Smooth muscle cell (in vitro differentiated cells): ENCODE data around the gene ZBTB46. TPM values are rescaled to one million over a fixed set of nuclear protein-coding genes. Genes with fewer than 3 reads are reported as not detected.

Source experiments
- DNase-seq: peaks from one replicate; lab custom pipeline; 2025; ENCODE audit not compliant: unreplicated experiment; lab: John Stamatoyannopoulos, UW
- H2AFZ ChIP-seq: fragments of 200-600 bp; sonication (generic); 2 replicates; pipeline ENCODE4 v1.6.0; 2016; ENCODE audit warnings: antibody characterized with exemption, low read depth, mild to moderate bottlenecking
- H3F3A ChIP-seq: fragments of 200-600 bp; sonication (generic); 2 replicates; pipeline ENCODE4 v1.6.0; 2017; ENCODE audit warnings: antibody characterized with exemption, low read depth
- H3K27ac ChIP-seq: fragments of 200-600 bp; sonication (generic); 2 replicates; pipeline ENCODE4 v1.5.1; 2016; ENCODE audit warnings: low read depth, mild to moderate bottlenecking
- H3K27me3 ChIP-seq: fragments of 200-600 bp; sonication (generic); 2 replicates; pipeline ENCODE4 v1.6.1; 2016; ENCODE audit warnings: low read depth, mild to moderate bottlenecking
- H3K36me3 ChIP-seq: fragments of 200-600 bp; sonication (generic); 2 replicates; pipeline ENCODE4 v1.5.1; 2016; ENCODE audit warnings: low read depth
- H3K4me1 ChIP-seq: fragments of 200-600 bp; sonication (generic); 2 replicates; pipeline ENCODE4 v1.5.1; 2016; ENCODE audit warnings: low read depth
- H3K4me2 ChIP-seq: fragments of 200-600 bp; sonication (generic); 2 replicates; pipeline ENCODE4 v1.6.0; 2016; ENCODE audit warnings: mild to moderate bottlenecking
- H3K4me3 ChIP-seq: fragments of 200-600 bp; sonication (generic); 2 replicates; pipeline ENCODE4 v1.5.1; 2016; ENCODE audit warnings: mild to moderate bottlenecking
- H3K79me2 ChIP-seq: fragments of 200-600 bp; sonication (generic); 2 replicates; pipeline ENCODE4 v1.6.0; 2016; ENCODE audit warnings: low read depth, mild to moderate bottlenecking
- H3K9ac ChIP-seq: fragments of 200-600 bp; sonication (generic); 2 replicates; pipeline ENCODE4 v1.6.0; 2016; ENCODE audit warnings: low read depth
- H3K9me3 ChIP-seq: fragments of 200-600 bp; sonication (generic); replicated peaks from 2 replicates; pipeline ENCODE4 v1.5.1; 2016; ENCODE audit warnings: low read depth
- H4K20me1 ChIP-seq: fragments of 200-600 bp; sonication (generic); 2 replicates; pipeline ENCODE4 v1.6.0; 2016; ENCODE audit warnings: low read depth
- WGBS: methylation state at CpG from one replicate; pipeline ENCODE4 v1.1.7; 2016; ENCODE audit warnings: low lambda C conversion rate; 5-methylcytosine and 5-hydroxymethylcytosine counted together
- polyA plus RNA-seq: library from polyadenylated mRNA; unstranded; fragments of >200 nt; fragmentation: Nextera tagmentation; extraction: Ambion mirVana; gene quantifications from 2 replicates; pipeline ENCODE4 v1.2.1, GENCODE V29; 2016
- small RNA-seq: library from RNA; depleted of rRNA; stranded (forward); fragments of <200 nt; gene quantifications from one replicate; pipeline ENCODE3, GENCODE V24; 2014
- total RNA-seq: library from RNA; depleted of rRNA; stranded (reverse); fragments of >200 nt; gene quantifications from 2 replicates; pipeline ENCODE4 v1.2.3, GENCODE V29; 2014
- TF ChIP-seq, protein P1 (sequence below): fragments of 200-600 bp; sonication (generic); IDR thresholded peaks from 2 replicates; pipeline ENCODE4 v1.5.1; 2017; ENCODE audit warnings: borderline replicate concordance, mild to moderate bottlenecking, antibody characterized with exemption; ENCODE audit not compliant: insufficient read depth, poor library complexity, severe bottlenecking

The ZBTB46 gene
- total and polyA plus RNA-seq, 2 experiments from 2014 or later = 2.3 to 2.7 TPM

DNA sequence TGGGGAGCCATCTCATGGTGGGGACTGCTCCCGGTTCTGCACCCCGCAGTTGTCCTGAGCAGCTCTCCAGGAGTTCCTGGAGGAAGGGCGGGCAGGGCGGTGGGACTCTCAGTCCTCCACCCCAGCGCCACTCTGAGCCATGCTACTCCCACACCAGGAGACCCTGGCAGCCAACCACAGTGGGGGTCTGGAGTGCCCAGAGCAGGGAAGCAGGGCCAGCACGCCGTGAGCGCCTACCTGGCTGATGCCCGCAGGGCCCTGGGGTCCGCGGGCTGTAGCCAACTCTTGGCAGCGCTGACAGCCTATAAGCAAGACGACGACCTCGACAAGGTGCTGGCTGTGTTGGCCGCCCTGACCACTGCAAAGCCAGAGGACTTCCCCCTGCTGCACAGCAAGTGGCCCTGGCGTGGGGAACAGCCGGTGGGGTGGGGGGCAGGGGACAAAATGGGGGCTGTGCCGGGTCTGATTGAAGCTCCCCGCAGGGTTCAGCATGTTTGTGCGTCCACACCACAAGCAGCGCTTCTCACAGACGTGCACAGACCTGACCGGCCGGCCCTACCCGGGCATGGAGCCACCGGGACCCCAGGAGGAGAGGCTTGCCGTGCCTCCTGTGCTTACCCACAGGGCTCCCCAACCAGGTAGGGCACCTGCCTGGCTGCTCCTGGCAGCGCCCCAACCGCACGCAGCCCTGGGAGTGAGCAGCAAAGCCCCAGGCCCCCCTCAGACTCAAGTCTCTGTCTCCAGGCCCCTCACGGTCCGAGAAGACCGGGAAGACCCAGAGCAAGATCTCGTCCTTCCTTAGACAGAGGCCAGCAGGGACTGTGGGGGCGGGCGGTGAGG lies 136.3 kb downstream of the ZBTB46 start:
- Histone ChIP-seq H4K20me1 (no peaks in the 10 kb centered on the region), H3K9ac (no peak overlapping the region), H3K9me3 (no peaks in the 10 kb centered on the region), H3K27ac (no peak overlapping the region), H3K36me3 (no peaks in the 10 kb centered on the region), H3K4me1 (peaks cover 20% of the 10 kb centered on the region), H3F3A (no peaks in the 10 kb centered on the region), H3K79me2 (no peaks in the 10 kb centered on the region), H3K4me3 (no peak overlapping the region), H3K27me3 (no peaks in the 10 kb centered on the region), H3K4me2 (no peak overlapping the region), H2AFZ (no peak overlapping the region)
- 95% methylated on average over 36 of the region's 37 CpGs for WGBS
- no peak for DNase-seq
- TF ChIP-seq, protein P1, sequence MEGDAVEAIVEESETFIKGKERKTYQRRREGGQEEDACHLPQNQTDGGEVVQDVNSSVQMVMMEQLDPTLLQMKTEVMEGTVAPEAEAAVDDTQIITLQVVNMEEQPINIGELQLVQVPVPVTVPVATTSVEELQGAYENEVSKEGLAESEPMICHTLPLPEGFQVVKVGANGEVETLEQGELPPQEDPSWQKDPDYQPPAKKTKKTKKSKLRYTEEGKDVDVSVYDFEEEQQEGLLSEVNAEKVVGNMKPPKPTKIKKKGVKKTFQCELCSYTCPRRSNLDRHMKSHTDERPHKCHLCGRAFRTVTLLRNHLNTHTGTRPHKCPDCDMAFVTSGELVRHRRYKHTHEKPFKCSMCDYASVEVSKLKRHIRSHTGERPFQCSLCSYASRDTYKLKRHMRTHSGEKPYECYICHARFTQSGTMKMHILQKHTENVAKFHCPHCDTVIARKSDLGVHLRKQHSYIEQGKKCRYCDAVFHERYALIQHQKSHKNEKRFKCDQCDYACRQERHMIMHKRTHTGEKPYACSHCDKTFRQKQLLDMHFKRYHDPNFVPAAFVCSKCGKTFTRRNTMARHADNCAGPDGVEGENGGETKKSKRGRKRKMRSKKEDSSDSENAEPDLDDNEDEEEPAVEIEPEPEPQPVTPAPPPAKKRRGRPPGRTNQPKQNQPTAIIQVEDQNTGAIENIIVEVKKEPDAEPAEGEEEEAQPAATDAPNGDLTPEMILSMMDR = no peak

DNA sequence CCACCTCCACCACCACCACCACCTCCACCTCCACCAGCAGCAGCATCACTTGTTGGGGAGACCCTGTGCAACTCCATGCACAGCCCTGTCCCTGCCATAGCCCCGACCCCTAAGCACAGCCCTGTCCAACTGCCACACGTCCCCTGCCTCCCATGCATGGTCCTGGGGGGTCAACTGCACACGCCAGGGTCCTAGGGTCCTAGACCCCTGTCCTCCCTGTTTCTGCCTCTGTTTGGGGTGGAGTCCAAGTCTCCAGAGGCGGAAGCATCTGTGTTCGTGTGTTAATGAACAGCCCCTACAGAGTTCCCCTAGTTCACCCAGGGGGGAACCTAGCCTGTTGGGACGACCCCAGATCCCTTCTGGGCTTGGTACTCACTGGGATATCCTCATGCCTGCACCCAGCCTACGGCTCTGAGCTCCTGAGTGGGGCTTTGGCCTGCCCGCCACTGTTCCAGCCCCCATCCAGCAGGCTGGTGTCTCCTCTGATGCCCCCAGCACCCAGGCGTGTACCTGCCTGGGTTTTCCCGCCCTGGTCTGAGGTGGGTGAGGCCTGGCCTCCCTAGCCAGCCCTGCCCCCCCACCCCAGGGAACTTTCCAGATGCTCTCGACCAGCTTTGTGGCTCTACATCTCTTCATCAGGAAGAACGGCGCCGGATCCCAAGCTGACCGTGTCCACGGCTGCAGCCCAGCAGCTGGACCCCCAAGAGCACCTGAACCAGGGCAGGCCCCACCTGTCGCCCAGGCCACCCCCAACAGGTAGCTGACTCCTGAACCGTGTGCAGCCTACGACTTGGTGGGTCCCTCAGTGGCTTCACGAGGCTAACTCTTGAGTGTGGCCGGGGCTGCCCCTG lies 137.1 kb downstream of the ZBTB46 start:
- WGBS = 98% methylated on average over 21 of the region's 21 CpGs
- DNase-seq = no peak
- no peak overlapping the region for H3K27ac ChIP-seq
- no peaks in the 10 kb centered on the region for H3K36me3 ChIP-seq
- no peak overlapping the region for H3K4me3 ChIP-seq
- H3K79me2 ChIP-seq = no peaks in the 10 kb centered on the region
- no peak overlapping the region for H3K9ac ChIP-seq
- H4K20me1 ChIP-seq = no peaks in the 10 kb centered on the region
- no peak overlapping the region for H2AFZ ChIP-seq
- peaks cover 15% of the 10 kb centered on the region for H3K4me1 ChIP-seq
- TF ChIP-seq, protein P1 = no peak
- H3K9me3 ChIP-seq = no peaks in the 10 kb centered on the region
- no peaks in the 10 kb centered on the region for H3F3A ChIP-seq
- no peaks in the 10 kb centered on the region for H3K27me3 ChIP-seq
- H3K4me2 ChIP-seq = no peak overlapping the region

Small RNAs within 50 kb of the gene (small RNA-seq; reads per million reads assigned to genes)
- gene LIME1 = 0.39 reads per million, percentile 12 among the genes with 10 or more reads in this experiment
- gene TNFRSF6B = not detected

Other genes with a start within 250 kb of the ZBTB46 start
- 8.9 and 9.7 TPM in 2 replicates for gene GMEB2, start 204.2 kb downstream of the ZBTB46 start, total RNA-seq
- gene GMEB2, start 204.2 kb downstream of the ZBTB46 start, polyA plus RNA-seq = 11.3 and 14.4 TPM in 2 replicates
- gene STMN3, start 177.8 kb downstream of the ZBTB46 start, total RNA-seq = 4.8 and 6.9 TPM in 2 replicates
- gene STMN3, start 177.8 kb downstream of the ZBTB46 start, polyA plus RNA-seq = 10.8 and 12.1 TPM in 2 replicates
- 14.2 and 33.0 TPM in 2 replicates for gene RTEL1, start 173.0 kb downstream of the ZBTB46 start, total RNA-seq
- gene RTEL1, start 173.0 kb downstream of the ZBTB46 start, polyA plus RNA-seq = 10.4 and 12.2 TPM in 2 replicates
- 9.2 and 13.1 TPM in 2 replicates for gene TNFRSF6B, start 134.6 kb downstream of the ZBTB46 start, total RNA-seq
- 13.1 and 17.1 TPM in 2 replicates for gene TNFRSF6B, start 134.6 kb downstream of the ZBTB46 start, polyA plus RNA-seq
- 11.8 and 27.4 TPM in 2 replicates for gene ARFRP1, start 123.3 kb downstream of the ZBTB46 start, total RNA-seq
- 42.3 and 51.9 TPM in 2 replicates for gene ARFRP1, start 123.3 kb downstream of the ZBTB46 start, polyA plus RNA-seq
- gene ZGPAT, start 123.2 kb downstream of the ZBTB46 start, total RNA-seq = 8.3 and 13.8 TPM in 2 replicates
- gene ZGPAT, start 123.2 kb downstream of the ZBTB46 start, polyA plus RNA-seq = 32.3 and 36.2 TPM in 2 replicates
- 2.9 and 7.2 TPM in 2 replicates for gene LIME1, start 94.6 kb downstream of the ZBTB46 start, total RNA-seq
- gene LIME1, start 94.6 kb downstream of the ZBTB46 start, polyA plus RNA-seq = 6.0 and 6.9 TPM in 2 replicates
- 24.4 and 43.7 TPM in 2 replicates for gene SLC2A4RG, start 91.5 kb downstream of the ZBTB46 start, total RNA-seq
- 45.6 and 58.4 TPM in 2 replicates for gene SLC2A4RG, start 91.5 kb downstream of the ZBTB46 start, polyA plus RNA-seq
- gene ABHD16B, start 30.2 kb upstream of the ZBTB46 start, total RNA-seq = not detected in 2 replicates
- 0.31 TPM in 1 of 2 replicates, not detected in the other for gene ABHD16B, start 30.2 kb upstream of the ZBTB46 start, polyA plus RNA-seq
- 74.0 and 74.4 TPM in 2 replicates for gene TPD52L2, start 34.0 kb upstream of the ZBTB46 start, total RNA-seq
- gene TPD52L2, start 34.0 kb upstream of the ZBTB46 start, polyA plus RNA-seq = 93.8 and 94.8 TPM in 2 replicates
- gene DNAJC5, start 63.9 kb upstream of the ZBTB46 start, total RNA-seq = 21.1 and 24.5 TPM in 2 replicates
- gene DNAJC5, start 63.9 kb upstream of the ZBTB46 start, polyA plus RNA-seq = 8.7 TPM in 2 replicates
- 12.8 and 17.2 TPM in 2 replicates for gene UCKL1, start 125.2 kb upstream of the ZBTB46 start, total RNA-seq
- gene UCKL1, start 125.2 kb upstream of the ZBTB46 start, polyA plus RNA-seq = 22.6 and 29.3 TPM in 2 replicates
- gene ZNF512B, start 138.7 kb upstream of the ZBTB46 start, total RNA-seq = 4.6 and 6.8 TPM in 2 replicates
- 5.6 and 7.7 TPM in 2 replicates for gene ZNF512B, start 138.7 kb upstream of the ZBTB46 start, polyA plus RNA-seq
- 0.13 and 0.27 TPM in 2 replicates for gene SAMD10, start 148.4 kb upstream of the ZBTB46 start, total RNA-seq
- 1.2 and 4.3 TPM in 2 replicates for gene SAMD10, start 148.4 kb upstream of the ZBTB46 start, polyA plus RNA-seq
- 33.3 and 36.5 TPM in 2 replicates for gene PRPF6, start 149.9 kb upstream of the ZBTB46 start, total RNA-seq
- gene PRPF6, start 149.9 kb upstream of the ZBTB46 start, polyA plus RNA-seq = 51.2 and 55.2 TPM in 2 replicates
- 0.09 and 2.0 TPM in 2 replicates for gene C20orf204, start 204.9 kb upstream of the ZBTB46 start, total RNA-seq
- gene C20orf204, start 204.9 kb upstream of the ZBTB46 start, polyA plus RNA-seq = 0.87 and 5.2 TPM in 2 replicates
- 0.54 and 2.9 TPM in 2 replicates for gene SOX18, start 218.4 kb upstream of the ZBTB46 start, total RNA-seq
- 9.7 and 11.3 TPM in 2 replicates for gene SOX18, start 218.4 kb upstream of the ZBTB46 start, polyA plus RNA-seq
- gene TCEA2, start 231.9 kb upstream of the ZBTB46 start, total RNA-seq = 24.9 and 41.0 TPM in 2 replicates
- 83.4 and 89.5 TPM in 2 replicates for gene TCEA2, start 231.9 kb upstream of the ZBTB46 start, polyA plus RNA-seq
- gene RGS19, start 248.3 kb upstream of the ZBTB46 start, total RNA-seq = 14.9 and 17.4 TPM in 2 replicates
- gene RGS19, start 248.3 kb upstream of the ZBTB46 start, polyA plus RNA-seq = 24.6 and 25.4 TPM in 2 replicates
- 2.9 and 6.4 TPM in 2 replicates for gene OPRL1, start 248.8 kb upstream of the ZBTB46 start, total RNA-seq
- gene OPRL1, start 248.8 kb upstream of the ZBTB46 start, polyA plus RNA-seq = 3.1 and 4.3 TPM in 2 replicates